ENCODE measurements around the gene GRIA1. TPM values are rescaled to one million over a fixed set of nuclear protein-coding genes. Genes with fewer than 3 reads are reported as not detected.

Gene GRIA1
- total RNA-seq = not detected in 2 replicates

DNA sequence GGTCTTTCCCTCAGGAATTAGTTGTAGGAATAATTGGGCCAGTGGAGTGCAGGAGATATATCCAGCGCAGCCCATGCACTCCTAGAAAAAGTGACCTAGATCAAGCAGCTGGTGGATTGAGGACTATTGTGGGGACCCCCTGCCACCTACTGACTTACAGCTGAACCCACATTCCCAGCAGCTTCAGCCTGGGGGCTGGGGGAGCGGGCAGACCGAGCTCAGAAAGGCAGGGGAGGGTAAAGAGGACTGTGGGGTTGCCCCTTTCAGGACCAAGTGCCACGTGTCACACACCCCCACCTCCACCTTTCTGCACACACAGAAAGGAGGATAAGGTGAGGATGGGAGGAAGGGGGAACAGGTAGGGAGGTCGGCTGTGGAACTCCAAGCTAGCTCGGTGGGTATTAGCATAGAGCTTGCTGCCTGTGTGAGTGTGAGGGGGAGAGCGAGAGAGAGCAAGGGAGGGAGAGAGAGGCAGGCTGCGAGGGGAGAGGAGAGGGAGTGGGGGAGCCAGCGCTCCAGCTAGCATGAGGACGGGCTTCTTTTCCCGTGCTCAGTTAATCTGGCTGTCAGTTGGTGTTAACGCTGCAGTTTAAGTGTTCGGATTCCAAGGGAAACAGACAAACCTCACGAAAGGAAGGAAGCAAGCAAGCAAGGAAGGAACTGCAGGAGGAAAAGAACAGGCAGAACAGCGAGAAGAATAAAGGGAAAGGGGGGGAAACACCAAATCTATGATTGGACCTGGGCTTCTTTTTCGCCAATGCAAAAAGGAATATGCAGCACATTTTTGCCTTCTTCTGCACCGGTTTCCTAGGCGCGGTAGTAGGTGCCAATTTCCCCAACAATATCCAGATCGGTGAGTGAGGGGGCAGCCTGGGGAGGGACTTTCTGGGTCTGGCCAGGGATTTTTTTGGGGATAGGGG, at the start of gene GRIA1:
Gene GRIA1 (plus strand): TSS at position 553 of the 920 bp plus-strand sequence.
- DNase-seq = no peak

- no peak for DNase-seq
These were observed 44.4 kb upstream of the GRIA1 start for GRCh38 chr5:153445875-153446579.

GRCh38 chr5:153447534-153447933, 42.9 kb upstream of the GRIA1 start:
- DNase-seq = no peak

DNA sequence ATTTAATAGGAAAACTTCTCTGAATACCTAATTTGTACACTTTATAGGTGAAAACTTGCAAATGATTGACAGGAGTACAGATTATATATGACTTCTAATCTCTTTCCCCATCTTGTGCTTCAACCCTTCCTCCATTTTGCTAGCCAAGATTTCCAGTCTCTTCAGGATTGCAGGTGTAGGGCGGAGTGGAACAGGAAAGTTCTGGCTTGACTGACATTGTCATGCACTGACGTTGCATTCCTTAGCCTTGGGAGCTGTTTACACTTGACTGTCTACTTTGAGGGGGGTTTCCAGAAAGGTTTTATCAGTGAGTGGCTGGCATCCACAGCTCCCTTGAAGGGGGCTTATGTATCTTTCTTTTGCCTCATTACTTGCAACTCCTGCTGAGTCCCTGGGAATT, 34.1 kb upstream of the GRIA1 start:
- no peak for DNase-seq

DNA sequence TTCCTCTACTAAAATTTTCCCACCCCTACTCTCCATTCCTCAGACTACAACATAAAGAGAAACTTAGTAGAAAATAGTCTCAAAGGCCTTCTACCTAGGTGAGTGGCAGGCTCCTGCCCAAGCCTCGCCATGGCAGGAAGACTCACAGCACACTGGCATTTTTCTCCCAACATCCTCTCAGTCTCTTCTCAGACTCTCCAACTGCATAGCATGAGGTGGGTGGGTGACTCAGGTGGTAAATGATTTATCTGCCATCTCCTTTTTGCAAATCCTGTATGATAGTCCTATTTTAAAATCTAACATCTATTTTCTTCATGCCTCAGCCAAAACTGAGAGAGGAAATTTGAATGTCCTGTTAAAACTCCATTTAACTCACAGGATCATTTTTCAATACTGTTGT, 33.5 kb upstream of the GRIA1 start:
- DNase-seq = no peak

- no peak for DNase-seq
These were observed 32.2 kb upstream of the GRIA1 start for GRCh38 chr5:153458268-153458667.

DNA sequence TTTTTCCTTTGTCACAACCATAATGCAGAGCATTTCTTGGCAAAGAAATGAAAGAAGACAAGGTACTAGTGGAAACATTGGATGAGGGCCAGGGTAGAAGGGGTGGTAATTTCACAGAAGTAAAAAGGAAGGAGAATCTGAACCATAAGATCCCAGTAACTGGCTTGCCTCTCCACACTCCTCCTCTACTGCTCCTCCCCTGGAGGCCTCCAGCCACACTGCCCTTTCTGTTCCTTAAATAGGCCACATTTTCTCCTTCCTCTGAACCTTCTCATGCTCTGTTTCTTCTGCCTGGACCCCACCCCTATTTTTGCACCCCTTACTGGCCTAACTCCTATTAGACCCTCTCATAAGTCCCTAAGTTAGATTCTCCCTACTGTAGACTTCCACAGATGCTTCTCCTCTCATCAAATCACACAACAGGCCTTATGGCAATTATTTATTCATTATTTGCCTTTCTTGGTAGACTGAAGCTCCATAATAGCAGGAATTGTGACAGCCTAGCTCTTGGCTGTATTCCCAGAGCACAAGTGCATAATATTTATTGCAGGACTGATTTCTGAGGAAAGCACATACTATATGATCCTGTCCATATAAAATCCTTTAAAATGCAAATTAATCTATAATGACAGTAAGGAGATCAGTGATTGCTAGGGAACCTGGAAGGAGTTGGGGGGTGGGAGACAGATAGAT, 31.3 kb upstream of the GRIA1 start:
- DNase-seq = no peak

DNA sequence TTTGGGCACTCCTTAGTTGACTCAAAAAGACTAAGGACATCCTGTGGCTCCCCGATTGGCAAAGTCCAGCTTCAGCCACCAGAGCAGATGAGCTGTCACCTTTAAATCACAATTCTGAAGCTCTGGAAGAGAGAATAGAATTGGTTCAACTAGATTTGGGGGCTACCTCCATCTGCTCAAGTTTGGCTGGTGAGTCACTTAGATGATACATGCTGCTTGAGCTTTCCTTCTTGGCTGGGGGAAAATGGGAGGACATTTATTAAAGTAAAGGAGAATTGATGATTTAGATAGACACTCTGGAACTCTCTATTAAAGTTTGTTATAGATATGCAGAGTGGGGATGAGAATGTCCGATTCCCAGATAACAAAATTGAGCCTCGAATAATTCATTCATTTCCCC, 30.0 kb upstream of the GRIA1 start:
- no peak for DNase-seq

DNA sequence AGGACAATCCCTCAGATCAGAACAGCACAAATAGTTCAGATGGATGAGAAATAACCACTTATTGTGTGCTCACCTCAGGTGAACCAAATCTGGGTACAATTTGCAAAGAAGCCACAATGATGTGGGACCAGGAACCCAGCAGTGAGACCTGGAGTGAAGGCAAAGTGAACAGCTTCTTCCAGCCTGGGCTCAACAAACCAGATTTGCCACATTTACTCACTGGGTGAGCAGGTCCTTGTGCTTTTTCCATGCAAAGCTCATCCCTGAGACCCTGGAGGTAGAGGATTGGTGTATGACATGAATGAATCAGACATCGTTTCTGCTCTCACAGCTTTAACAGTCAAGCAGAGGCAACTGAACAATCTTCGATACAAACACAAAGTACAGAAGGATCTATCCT, 29.1 kb upstream of the GRIA1 start:
- DNase-seq = no peak

DNA sequence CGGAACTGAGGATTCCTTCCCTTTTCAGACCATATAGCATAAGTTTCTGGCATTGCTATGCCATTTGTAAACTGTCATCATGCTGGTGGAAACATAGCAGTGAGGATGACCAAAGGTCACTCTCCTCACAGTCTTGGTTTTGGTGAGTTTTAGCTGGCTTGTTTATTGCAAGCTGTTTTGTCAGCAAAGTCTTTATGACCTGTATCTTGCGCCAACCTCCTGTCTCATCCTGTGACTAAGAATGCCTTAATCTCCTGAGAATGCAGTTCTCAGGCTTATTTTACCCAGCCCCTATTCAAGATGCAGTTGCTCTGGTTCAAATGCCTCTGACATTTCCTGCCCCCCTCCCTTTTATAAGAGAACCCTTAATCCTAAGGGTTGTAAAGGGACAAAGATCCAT, 26.7 kb upstream of the GRIA1 start:
- DNase-seq = no peak

DNA sequence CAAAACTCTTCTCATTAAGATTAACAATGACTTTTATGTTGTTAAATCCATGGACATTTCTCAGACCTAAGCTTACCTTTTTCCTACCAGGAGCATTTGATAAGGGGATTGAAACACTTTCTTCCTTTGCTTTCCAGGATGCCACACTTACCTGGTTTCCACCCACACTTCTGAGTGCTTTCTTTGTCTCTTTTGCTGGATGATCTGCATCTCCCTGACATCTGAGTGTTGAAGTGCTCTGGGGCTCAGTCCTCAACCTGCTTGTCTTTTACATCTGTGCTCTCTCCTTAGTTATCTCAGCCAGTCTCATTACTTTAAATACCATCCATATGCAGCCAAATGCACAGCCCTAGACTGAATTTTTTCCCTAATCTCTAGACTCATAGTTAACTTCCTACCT, 22.9 kb upstream of the GRIA1 start:
- DNase-seq = no peak

DNA sequence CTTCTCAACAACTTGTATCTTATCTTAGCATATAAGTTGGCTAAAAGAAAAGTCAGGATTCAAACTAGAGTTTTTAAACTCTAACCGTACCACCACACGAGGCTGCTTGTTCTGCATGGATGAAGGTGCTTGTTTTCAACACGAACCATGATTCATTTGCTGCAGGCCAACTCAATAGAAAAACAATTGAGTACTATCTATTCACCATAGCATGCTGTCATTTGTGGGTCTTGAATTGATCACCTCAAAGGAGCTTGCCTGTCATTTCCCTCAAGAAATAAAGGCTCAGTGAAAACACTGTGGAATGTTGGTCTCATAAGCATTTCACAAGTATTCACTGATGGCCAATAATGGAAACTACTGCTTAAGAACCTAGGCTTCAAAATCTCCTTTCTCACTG, 21.0 kb upstream of the GRIA1 start:
- no peak for DNase-seq

DNA sequence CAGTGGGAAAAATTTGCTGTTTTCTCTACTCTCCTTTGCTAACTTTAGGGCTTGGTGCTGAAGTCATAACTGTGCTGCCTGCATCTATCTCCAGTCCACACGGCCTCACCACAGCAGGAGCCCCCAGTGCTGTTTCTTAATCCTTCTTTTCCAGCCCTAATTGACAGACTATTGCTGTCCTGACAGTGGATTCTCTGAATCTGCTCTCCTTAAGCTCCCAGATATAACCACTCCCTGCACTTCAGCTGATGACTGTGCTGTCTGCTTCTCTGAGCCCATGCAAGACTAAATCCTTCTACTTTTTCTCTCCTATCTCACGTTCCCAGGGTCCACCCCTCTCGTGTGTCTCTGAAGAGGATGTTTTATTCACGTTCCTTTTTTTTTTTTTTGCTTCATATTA, 19.7 kb upstream of the GRIA1 start:
- no peak for DNase-seq

DNA sequence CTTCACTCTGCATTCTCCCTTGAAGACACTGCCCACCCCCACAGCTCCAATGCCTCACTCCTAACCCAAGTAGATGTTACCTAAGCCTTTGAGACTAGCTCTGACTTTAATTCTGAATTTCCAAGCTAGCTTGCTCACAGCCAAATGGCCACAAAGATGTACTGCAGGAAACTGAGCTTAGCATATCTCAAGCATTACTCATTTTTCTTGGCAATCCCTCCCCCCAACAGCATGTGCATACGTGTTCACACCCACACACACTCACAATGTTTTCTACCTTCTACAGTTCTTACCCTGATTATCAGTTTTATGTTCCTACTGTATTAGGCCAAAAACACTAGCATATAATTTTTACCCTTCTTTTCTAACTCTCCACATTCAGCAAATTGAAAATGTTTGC, 13.7 kb upstream of the GRIA1 start:
- peak; percentile 33 for DNase-seq

GRCh38 chr5:153480401-153480800, 10.1 kb upstream of the GRIA1 start:
- no peak for DNase-seq

DNA sequence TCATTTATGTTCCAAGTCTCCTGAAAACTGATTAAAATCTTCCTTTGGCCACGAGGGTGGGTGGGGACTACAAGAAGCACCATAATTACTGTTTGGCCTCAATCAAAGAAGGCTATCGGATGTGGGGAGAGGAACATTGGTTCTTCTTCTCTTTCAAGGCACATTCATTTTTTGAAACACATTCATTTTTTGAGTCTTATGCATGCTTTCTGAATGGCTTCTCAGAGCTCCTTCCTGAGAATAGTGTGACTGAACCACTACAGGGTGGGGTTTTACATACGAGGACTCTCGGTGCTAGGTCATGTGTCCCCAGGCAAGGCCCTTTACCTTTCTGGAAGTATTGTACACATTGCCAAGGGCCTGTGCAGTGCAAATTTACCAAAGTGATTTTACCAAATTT, 7.0 kb upstream of the GRIA1 start:
- no peak for DNase-seq

GRCh38 chr5:153485641-153486040, 4.8 kb upstream of the GRIA1 start:
- no peak for DNase-seq

DNA sequence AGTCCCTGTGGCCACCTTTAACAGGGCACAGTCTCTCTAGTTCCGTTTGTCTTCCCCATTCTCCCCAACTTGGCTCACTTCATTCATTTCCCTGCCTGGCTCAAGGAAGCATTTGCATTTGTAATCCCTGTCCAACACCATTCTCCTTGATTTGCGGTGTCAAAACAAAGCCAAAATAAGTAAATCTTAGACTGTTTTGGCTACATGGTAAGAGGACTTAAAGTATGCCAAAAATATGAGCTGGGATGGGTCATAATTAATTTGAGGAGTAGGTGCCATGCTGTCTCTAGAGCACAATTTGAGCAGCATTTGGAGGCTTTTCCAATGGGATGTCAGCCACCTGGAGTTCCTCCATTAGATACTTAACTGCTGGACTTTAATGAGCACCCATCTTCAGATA, 3.7 kb upstream of the GRIA1 start:
- DNase-seq = no peak

DNA sequence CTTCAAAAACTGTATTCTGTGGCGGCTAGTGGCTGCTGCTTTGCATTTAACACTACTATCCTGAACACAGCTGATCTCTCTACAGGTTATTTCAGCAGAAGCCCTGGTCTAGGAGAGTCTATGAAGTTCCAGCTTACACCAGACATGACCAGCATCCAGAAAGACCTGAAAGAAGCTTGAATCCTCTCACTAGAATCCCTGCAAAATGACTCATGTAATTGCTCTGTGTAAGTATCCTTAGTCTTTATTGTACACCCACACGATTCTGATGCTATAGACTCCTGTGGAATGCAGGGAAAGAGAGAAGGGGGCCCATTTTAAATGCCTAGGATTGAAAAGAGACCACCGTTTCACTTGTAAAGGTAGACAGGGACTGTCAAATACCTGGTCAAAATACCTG, 859 bp upstream of the GRIA1 start:
- DNase-seq = no peak

- no peak for DNase-seq
These were observed 721 bp downstream of the GRIA1 start for GRCh38 chr5:153491038-153491744.

GRCh38 chr5:153491856-153492255, 1.4 kb downstream of the GRIA1 start:
- DNase-seq = no peak

GRCh38 chr5:153496835-153497234, 6.4 kb downstream of the GRIA1 start:
- peak; percentile 60 for DNase-seq

- no peak for DNase-seq
These were observed 8.0 kb downstream of the GRIA1 start for GRCh38 chr5:153498516-153498915.

Data from dermis blood vessel endothelial cell (primary cell).